HG03097 (cell line): Measurements from ENCODE around the gene UBE2C.
"Not testable (repeated sequence)": the region's sequence is repeated elsewhere in the genome, so short reads cannot be mapped to it uniquely, and the experiment has no call there.

ENCODE experiments used
- ATAC-seq: cut with Tn5 transposase; IDR thresholded peaks from one replicate; pipeline ENCODE4 v1.9.1; 2021; ENCODE audit not compliant: unreplicated experiment, low FRiP score

UBE2C gene

GRCh38 chr20:45797510-45797909, 14.9 kb upstream of the UBE2C start:
- ATAC-seq, result not testable (repeated sequence)

DNA sequence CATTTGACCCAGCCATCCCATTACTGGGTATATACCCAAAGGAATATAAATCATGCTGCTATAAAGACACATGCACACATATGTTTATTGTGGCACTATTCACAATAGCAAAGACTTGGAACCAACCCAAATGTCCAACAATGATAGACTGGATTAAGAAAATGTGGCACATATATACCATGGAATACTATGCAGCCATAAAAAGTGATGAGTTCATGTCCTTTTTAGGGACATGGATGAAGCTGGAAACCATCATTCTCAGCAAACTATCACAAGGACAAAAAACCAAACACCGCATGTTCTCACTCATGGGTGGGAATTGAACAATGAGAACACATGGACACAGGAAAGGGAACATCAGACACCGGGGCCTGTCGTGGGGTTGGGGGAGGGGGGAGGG, 14.5 kb upstream of the UBE2C start:
- not testable (repeated sequence) for ATAC-seq

GRCh38 chr20:45798935-45799642, 13.4 kb upstream of the UBE2C start:
- ATAC-seq, result peak; percentile 61

DNA sequence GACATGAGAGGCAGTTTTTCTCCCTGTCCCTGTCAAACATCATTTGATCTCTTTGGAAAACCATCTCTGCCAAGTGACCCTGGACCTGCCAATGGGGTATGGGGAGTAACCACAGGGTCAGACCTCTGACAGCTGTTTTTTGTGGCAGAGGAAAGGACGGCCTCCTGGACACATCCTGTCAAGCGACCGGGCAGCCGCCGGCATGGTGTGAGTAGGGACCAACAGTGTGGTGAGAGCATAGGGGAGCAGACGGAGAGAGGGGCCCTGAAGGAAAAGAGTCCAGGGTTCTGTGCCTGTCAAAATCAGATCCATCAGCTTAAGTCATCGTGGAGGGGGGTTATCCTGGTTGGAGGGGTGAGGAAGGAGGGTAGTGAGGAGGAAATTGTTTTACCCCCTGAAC, 10.6 kb upstream of the UBE2C start:
- no peak for ATAC-seq

DNA sequence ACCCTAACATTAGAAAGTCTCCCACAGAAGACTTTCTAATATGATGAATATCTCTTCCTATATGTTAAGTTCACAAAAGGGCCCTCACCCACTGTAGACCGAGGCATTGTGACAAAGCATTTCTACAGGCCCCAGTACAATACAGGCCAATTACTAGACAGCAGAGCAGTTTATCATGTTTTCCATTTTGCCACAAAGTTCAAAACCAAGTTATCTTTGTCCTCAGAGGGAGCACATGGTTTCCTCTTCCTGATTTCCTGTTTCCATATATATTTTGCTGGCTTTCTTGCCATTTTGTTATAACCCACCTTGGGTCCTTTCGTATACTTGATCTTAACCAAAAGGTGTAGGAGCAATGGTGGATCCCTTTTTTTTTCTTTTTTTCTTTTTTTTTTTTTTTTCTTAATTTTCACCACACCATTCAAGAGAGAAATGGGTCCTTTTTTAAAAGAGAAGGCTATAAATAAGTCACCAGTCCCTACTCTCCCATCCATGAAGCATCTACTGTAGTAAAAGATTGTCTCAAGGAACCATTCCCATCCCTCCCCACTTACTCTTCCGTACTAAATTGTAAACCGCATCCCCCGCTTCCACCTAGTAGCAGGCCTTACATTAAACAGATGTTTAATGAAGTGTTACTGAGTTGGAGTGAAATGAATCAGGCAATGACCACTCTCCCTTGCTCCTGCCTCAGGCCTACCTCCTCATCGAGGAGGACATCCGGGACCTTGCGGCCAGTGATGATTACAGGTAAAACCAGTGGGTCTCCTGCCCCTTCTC, 2.1 kb upstream of the UBE2C start:
- ATAC-seq, result no peak

- no peak for ATAC-seq
Measured at GRCh38 chr20:45813006-45813340, 529 bp downstream of the UBE2C start.

DNA sequence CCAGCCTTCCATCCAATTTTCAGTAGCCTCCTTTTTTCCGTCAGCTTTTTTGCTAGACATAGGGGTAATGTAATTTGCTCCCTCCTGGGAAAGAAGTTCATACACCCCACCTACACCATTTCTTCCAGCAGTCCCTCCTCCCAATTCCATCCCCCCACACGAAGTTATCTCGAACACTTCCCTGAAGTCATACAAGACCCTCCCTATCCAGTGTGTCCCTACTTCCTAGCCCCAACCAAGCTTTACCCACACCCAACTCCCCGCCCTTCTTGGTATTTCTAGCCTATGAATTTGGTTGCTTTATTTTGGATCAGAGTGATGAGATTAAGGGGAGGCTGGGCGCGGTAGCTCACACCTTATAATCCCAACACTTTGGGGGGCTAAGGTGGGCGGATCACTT, 1.0 kb downstream of the UBE2C start:
- no peak for ATAC-seq

- ATAC-seq, result no peak
Measured at GRCh38 chr20:45814314-45814713, 1.9 kb downstream of the UBE2C start.

DNA sequence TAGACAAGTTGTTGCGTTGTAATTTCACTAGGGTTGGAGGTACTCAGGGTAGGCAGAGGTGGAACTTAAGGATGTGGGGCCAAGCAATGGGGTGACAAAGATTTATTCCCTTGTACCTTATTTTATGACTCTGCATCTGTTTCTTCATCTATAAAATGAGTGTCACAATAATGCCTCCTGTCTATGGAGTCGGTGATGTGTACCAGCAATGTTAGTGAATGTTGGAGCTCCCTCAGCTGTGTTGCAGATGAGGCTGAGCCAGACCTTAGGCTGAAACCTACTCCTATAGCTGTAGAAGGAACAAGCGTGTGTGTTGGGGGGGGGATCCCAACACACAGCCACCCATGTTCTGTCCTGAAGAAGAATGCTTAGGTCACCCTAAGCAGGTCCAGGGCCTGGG, 4.5 kb downstream of the UBE2C start:
- ATAC-seq, result no peak

DNA sequence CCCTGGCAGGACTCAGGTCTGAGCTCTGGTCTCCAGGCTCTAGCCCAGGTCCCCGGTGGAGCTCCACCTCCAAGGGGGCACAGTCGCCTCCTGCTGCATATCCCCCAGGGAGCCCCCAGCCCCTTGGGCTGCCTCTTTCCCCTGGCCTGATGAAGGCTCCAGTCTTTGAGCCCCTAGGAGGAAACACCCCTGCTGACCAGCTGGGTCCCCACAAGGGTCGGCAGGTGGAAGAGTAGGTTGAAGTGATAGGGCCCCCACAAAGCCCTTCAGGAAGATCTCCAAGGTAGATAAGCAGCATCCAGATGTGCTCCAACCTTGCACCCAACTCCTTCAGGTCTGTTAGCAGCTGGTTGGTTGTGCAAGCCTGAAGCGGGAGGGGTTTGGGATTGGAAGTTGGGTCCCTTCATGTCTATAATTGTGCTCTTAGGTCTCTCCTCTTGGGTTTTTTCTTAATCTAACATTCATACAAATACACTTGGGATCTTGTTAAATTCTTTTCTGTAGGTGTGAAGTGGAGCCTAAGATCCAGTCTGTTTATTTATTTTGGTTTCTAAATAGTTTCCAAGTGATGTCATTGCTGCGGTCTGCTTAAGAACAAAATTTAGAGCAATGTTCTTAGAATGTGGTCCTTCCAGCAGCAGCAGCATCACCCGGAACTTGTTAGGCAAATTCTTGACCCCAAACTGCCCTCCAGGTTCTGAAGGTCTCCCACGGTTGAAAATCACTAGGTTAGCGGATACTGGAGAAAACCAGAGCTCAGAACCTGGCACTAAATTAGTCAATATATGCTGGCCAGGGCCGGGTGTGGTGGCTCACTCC, 5.1 kb downstream of the UBE2C start:
- no peak for ATAC-seq

- no peak for ATAC-seq
Measured at GRCh38 chr20:45818239-45818638, 5.8 kb downstream of the UBE2C start.

- ATAC-seq, result no peak
Measured at GRCh38 chr20:45819466-45819865, 7.0 kb downstream of the UBE2C start.

GRCh38 chr20:45821947-45822346, 9.5 kb downstream of the UBE2C start:
- ATAC-seq, result no peak

GRCh38 chr20:45822857-45823256, 10.4 kb downstream of the UBE2C start:
- ATAC-seq, result no peak

DNA sequence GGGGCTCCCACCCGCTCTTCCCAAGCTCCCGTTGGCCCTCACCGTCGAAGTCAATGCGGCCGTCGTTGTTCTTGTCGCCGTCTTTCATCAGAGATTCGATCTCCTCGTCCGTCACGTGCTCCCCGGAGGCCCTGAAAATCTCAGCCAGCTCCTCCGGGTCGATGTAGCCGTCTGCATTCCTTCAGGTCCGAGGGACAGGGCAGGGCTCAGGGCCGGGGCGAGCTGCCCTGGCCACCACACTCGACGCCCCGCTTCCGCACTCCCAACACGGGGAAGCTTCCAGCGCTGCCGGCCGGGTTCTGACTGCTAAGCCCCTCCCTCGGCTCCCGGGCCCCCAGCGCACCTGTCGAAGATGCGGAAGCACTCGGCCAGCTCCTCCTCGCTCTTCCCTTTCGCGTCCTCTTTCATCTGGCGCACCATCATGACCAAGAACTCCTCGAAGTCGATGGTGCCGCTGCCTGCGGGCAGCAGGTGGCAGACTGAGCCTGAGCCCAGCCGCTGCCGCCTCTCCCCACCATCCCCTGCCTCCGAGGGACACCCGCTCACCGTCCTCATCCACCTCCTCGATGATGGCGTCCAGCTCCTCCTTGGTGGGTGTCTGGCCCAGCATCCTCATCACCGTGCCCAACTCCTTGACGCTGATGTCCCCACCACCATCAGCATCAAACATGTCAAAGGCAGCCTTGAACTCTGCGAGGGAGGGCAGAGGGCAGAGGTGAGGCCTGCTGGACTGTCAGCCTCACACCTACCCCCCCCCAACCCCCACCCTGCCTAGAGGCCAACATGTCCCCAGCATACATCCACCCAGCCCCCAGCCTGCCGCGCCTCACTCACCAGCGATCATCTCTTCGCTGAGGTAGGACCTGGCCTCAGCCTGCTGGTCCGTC, 11.7 kb downstream of the UBE2C start:
- ATAC-seq, result no peak

DNA sequence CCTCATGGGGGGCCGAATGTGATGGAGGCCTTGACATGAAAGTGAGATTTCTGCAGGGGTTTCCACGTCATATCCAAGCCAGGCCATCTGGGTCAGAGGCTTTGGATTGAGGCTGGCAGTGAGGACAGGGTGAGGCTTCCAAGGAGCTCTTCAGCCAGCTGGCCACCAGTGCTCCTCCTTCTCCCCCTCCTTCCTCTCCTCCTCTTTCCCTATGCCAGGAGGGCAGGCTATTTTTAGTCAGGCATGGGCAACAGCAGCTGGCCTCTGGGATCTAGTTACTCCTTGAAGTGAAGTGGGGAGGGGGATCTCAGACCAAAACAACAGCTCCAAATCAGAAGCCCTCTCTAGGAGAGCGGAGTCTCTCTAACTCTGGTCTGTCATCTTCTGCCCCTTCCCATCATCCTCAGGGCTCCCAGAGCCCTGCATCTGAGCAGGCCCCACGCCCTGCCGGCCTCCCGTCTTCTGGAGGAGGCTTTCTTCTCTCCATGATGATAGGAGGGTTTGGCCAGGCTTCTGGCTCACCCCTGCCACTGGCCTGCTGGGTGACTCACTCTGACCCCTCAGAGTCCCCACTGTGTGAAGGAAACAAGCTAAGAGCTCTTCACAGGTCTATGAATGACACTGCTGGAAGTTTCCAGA, 14.1 kb downstream of the UBE2C start:
- no peak for ATAC-seq

- no peak for ATAC-seq
Measured at GRCh38 chr20:45827030-45827652, 14.7 kb downstream of the UBE2C start, which contains the start of gene TNNC2. Gene TNNC2 (minus strand): TSS chr20:45827312. CDS start chr20:45827248, 64 bp downstream.

DNA sequence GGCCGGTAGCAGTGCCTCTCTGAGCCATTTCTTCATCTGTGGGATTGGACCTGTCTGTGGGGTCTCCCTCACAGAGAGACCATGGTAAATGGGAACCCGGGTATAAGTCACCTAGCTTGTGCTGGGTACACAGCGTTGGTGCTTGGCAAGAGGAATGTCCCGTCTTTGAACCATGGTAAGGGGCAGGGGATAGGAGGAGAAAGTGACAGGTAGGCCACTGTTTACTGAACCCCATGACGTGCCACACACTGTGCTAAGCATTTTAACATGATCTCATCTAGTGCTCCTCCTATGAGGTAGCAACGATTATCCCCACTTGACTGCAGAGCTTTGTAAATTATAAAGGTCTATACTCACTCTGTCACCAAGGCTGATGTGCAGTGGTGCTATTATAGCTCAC, 15.3 kb downstream of the UBE2C start:
- ATAC-seq, result no peak

GRCh38 chr20:45828589-45828988, 16.1 kb downstream of the UBE2C start:
- ATAC-seq, result no peak
